ENCODE measurements around the gene CEL.
"Not testable (repeated sequence)": the region's sequence is repeated elsewhere in the genome, so short reads cannot be mapped to it uniquely, and the experiment has no call there.

CEL gene

GRCh38 chr9:133080786-133081779 is 19.3 kb downstream of the CEL start:
- H3K36me3 ChIP-seq (ENCODE audit: control insufficient read depth, insufficient read depth, low read length); H3K27me3 ChIP-seq (ENCODE audit: control insufficient read depth, insufficient read depth, low read length); H3K9me3 ChIP-seq (ENCODE audit: control insufficient read depth, low read length); H3K4me1 ChIP-seq (ENCODE audit: control insufficient read depth, insufficient read depth, low read length); H3K4me3 ChIP-seq (ENCODE audit: low read length); H3K9ac ChIP-seq (ENCODE audit: low read length): not testable (repeated sequence)

- not testable (repeated sequence) for H3K9ac ChIP-seq (ENCODE audit: low read length); H3K36me3 ChIP-seq (ENCODE audit: control insufficient read depth, insufficient read depth, low read length); H3K9me3 ChIP-seq (ENCODE audit: control insufficient read depth, low read length); H3K4me1 ChIP-seq (ENCODE audit: control insufficient read depth, insufficient read depth, low read length); H3K4me3 ChIP-seq (ENCODE audit: low read length); H3K27me3 ChIP-seq (ENCODE audit: control insufficient read depth, insufficient read depth, low read length)
Measured at GRCh38 chr9:133081957-133082644, 20.3 kb downstream of the CEL start.

GRCh38 chr9:133083688-133084087 is 21.9 kb downstream of the CEL start:
- not testable (repeated sequence) for H3K9me3 ChIP-seq (ENCODE audit: control insufficient read depth, low read length); H3K4me3 ChIP-seq (ENCODE audit: low read length)

GRCh38 chr9:133086212-133086860 is 24.6 kb downstream of the CEL start:
- H3K27me3 ChIP-seq (ENCODE audit: control insufficient read depth, insufficient read depth, low read length), result not testable (repeated sequence)

More at GRCh38 chr9:133083688-133084087, 21.9 kb downstream of the CEL start:
- not testable (repeated sequence) for H3K9ac ChIP-seq (ENCODE audit: low read length); H3K27me3 ChIP-seq (ENCODE audit: control insufficient read depth, insufficient read depth, low read length); H3K36me3 ChIP-seq (ENCODE audit: control insufficient read depth, insufficient read depth, low read length); H3K4me1 ChIP-seq (ENCODE audit: control insufficient read depth, insufficient read depth, low read length)

GRCh38 chr9:133086894-133087293 is 25.1 kb downstream of the CEL start:
- Histone ChIP-seq H3K9me3 (ENCODE audit: control insufficient read depth, low read length) (no peaks in the 10 kb centered on the region), H3K4me3 (ENCODE audit: low read length) (no peak overlapping the region), H3K36me3 (ENCODE audit: control insufficient read depth, insufficient read depth, low read length) (no peaks in the 10 kb centered on the region), H3K27me3 (ENCODE audit: control insufficient read depth, insufficient read depth, low read length) (no peaks in the 10 kb centered on the region), H3K9ac (ENCODE audit: low read length) (no peak overlapping the region), H3K4me1 (ENCODE audit: control insufficient read depth, insufficient read depth, low read length) (no peaks in the 10 kb centered on the region)

More at GRCh38 chr9:133086212-133086860, 24.6 kb downstream of the CEL start:
- H3K9me3 ChIP-seq (ENCODE audit: control insufficient read depth, low read length); H3K4me3 ChIP-seq (ENCODE audit: low read length); H3K9ac ChIP-seq (ENCODE audit: low read length); H3K36me3 ChIP-seq (ENCODE audit: control insufficient read depth, insufficient read depth, low read length); H3K4me1 ChIP-seq (ENCODE audit: control insufficient read depth, insufficient read depth, low read length): not testable (repeated sequence)

GRCh38 chr9:133087429-133088145 is 25.8 kb downstream of the CEL start:
- Histone ChIP-seq H3K4me3 (ENCODE audit: low read length) (no peak overlapping the region), H3K9ac (ENCODE audit: low read length) (no peak overlapping the region), H3K9me3 (ENCODE audit: control insufficient read depth, low read length) (no peaks in the 10 kb centered on the region), H3K36me3 (ENCODE audit: control insufficient read depth, insufficient read depth, low read length) (no peaks in the 10 kb centered on the region), H3K27me3 (ENCODE audit: control insufficient read depth, insufficient read depth, low read length) (no peaks in the 10 kb centered on the region), H3K4me1 (ENCODE audit: control insufficient read depth, insufficient read depth, low read length) (no peaks in the 10 kb centered on the region)

- Histone ChIP-seq H3K4me3 (ENCODE audit: low read length) (no peak overlapping the region), H3K9me3 (ENCODE audit: control insufficient read depth, low read length) (no peaks in the 10 kb centered on the region), H3K27me3 (ENCODE audit: control insufficient read depth, insufficient read depth, low read length) (no peaks in the 10 kb centered on the region), H3K4me1 (ENCODE audit: control insufficient read depth, insufficient read depth, low read length) (no peaks in the 10 kb centered on the region), H3K9ac (ENCODE audit: low read length) (no peak overlapping the region), H3K36me3 (ENCODE audit: control insufficient read depth, insufficient read depth, low read length) (no peaks in the 10 kb centered on the region)
Measured at GRCh38 chr9:133088146-133088750, 26.5 kb downstream of the CEL start.

GRCh38 chr9:133088756-133089155 is 27.0 kb downstream of the CEL start:
- no peak overlapping the region for H3K9ac ChIP-seq (ENCODE audit: low read length)
- H3K27me3 ChIP-seq (ENCODE audit: control insufficient read depth, insufficient read depth, low read length), result no peaks in the 10 kb centered on the region
- no peaks in the 10 kb centered on the region for H3K9me3 ChIP-seq (ENCODE audit: control insufficient read depth, low read length)
- H3K4me1 ChIP-seq (ENCODE audit: control insufficient read depth, insufficient read depth, low read length), result no peaks in the 10 kb centered on the region
- H3K36me3 ChIP-seq (ENCODE audit: control insufficient read depth, insufficient read depth, low read length), result no peaks in the 10 kb centered on the region
- H3K4me3 ChIP-seq (ENCODE audit: low read length), result no peak overlapping the region

- no peak overlapping the region for H3K9ac ChIP-seq (ENCODE audit: low read length)
- no peaks in the 10 kb centered on the region for H3K4me1 ChIP-seq (ENCODE audit: control insufficient read depth, insufficient read depth, low read length)
Measured at GRCh38 chr9:133089271-133089671, 27.5 kb downstream of the CEL start.

GRCh38 chr9:133090187-133090586 is 28.4 kb downstream of the CEL start:
- H3K9ac ChIP-seq (ENCODE audit: low read length), result no peak overlapping the region
- H3K27me3 ChIP-seq (ENCODE audit: control insufficient read depth, insufficient read depth, low read length), result no peaks in the 10 kb centered on the region
- no peaks in the 10 kb centered on the region for H3K9me3 ChIP-seq (ENCODE audit: control insufficient read depth, low read length)
- no peaks in the 10 kb centered on the region for H3K36me3 ChIP-seq (ENCODE audit: control insufficient read depth, insufficient read depth, low read length)
- H3K4me3 ChIP-seq (ENCODE audit: low read length), result no peak overlapping the region
- no peaks in the 10 kb centered on the region for H3K4me1 ChIP-seq (ENCODE audit: control insufficient read depth, insufficient read depth, low read length)

More at GRCh38 chr9:133089271-133089671, 27.5 kb downstream of the CEL start:
- H3K9me3 ChIP-seq (ENCODE audit: control insufficient read depth, low read length), result no peaks in the 10 kb centered on the region
- no peaks in the 10 kb centered on the region for H3K36me3 ChIP-seq (ENCODE audit: control insufficient read depth, insufficient read depth, low read length)
- H3K4me3 ChIP-seq (ENCODE audit: low read length), result no peak overlapping the region
- no peaks in the 10 kb centered on the region for H3K27me3 ChIP-seq (ENCODE audit: control insufficient read depth, insufficient read depth, low read length)

- no peaks in the 10 kb centered on the region for H3K27me3 ChIP-seq (ENCODE audit: control insufficient read depth, insufficient read depth, low read length)
- H3K4me3 ChIP-seq (ENCODE audit: low read length), result no peak overlapping the region
- no peaks in the 10 kb centered on the region for H3K9me3 ChIP-seq (ENCODE audit: control insufficient read depth, low read length)
- H3K36me3 ChIP-seq (ENCODE audit: control insufficient read depth, insufficient read depth, low read length), result no peaks in the 10 kb centered on the region
- no peaks in the 10 kb centered on the region for H3K4me1 ChIP-seq (ENCODE audit: control insufficient read depth, insufficient read depth, low read length)
- H3K9ac ChIP-seq (ENCODE audit: low read length), result no peak overlapping the region
Measured at GRCh38 chr9:133090752-133091385, 29.1 kb downstream of the CEL start.
